ENCODE data around the gene FOXB1. TPM values are rescaled to one million over a fixed set of nuclear protein-coding genes. Genes with fewer than 3 reads are reported as not detected.

The FOXB1 gene
- total RNA-seq, 1 experiment from 2014 or later, result not detected

DNA sequence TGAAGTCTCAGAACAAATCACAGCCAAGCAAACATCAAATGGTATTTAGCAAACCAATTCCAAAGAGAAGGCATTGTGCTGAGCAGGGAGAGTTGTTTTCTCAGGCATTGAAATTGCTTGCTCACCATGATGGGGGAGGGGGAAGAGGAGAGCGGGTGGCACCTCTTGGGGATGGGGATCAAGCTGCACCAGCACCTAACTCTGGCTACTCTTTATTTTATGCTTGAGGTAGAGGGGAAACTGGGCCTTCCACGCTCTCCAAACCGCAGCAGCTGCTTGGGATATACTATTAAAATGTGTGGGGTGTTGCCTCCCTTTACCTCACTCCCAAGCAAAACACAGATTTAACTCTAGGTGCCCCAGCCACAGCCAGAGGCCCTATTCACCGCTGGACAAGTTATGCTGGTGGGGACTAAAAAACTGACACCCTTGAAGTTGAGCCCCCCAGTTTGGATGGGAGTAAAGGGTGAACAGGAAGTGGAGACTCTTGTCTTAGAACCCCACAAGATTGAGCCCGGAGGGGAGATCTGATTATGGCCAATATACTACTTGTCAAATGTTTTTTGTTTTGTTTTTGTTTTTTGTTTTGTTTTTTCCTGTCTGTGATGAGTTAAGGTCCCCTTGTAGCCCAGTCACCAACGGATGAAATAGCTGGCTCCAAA, 5.0 kb upstream of the FOXB1 start:
- no TSS peak for BruUV-seq (replicated peaks)
- Histone ChIP-seq H3K27ac (ENCODE audit: low read depth, low read length, poor library complexity, severe bottlenecking) (no peak overlapping the region), H3K36me3 (ENCODE audit: insufficient read depth, low read length, poor library complexity, severe bottlenecking) (no peaks in the 10 kb centered on the region), H3K27me3 (replicated peaks; ENCODE audit: insufficient read depth, low read depth, low read length, poor library complexity) (peaks cover 99% of the 10 kb centered on the region), H3K4me3 (ENCODE audit: low read depth, low read length, poor library complexity, severe bottlenecking) (no peak overlapping the region), H3K9me3 (ENCODE audit: low read depth, low read length, poor library complexity, severe bottlenecking) (no peaks in the 10 kb centered on the region), H3K4me1 (ENCODE audit: insufficient read depth, low read length, poor library complexity, severe bottlenecking) (peaks cover 6% of the 10 kb centered on the region)
- no peak for DNase-seq (ENCODE audit: low spot score)
- CTCF ChIA-PET, result no interaction called here
- intact Hi-C loops (cut with micrococcal nuclease; ENCODE audit: unreplicated experiment), result no loop called here
- POLR2A ChIA-PET (ENCODE audit: low non-redundant PET), result no interaction called here
- no peak for TF ChIP-seq EZH2 (IDR thresholded peaks at IDR 0.05; ENCODE audit: borderline replicate concordance, low read depth, low read length, poor library complexity, severe bottlenecking)
- TF ChIP-seq, protein P1, sequence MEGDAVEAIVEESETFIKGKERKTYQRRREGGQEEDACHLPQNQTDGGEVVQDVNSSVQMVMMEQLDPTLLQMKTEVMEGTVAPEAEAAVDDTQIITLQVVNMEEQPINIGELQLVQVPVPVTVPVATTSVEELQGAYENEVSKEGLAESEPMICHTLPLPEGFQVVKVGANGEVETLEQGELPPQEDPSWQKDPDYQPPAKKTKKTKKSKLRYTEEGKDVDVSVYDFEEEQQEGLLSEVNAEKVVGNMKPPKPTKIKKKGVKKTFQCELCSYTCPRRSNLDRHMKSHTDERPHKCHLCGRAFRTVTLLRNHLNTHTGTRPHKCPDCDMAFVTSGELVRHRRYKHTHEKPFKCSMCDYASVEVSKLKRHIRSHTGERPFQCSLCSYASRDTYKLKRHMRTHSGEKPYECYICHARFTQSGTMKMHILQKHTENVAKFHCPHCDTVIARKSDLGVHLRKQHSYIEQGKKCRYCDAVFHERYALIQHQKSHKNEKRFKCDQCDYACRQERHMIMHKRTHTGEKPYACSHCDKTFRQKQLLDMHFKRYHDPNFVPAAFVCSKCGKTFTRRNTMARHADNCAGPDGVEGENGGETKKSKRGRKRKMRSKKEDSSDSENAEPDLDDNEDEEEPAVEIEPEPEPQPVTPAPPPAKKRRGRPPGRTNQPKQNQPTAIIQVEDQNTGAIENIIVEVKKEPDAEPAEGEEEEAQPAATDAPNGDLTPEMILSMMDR (conservative IDR thresholded peaks at IDR 0.05; ENCODE audit: low read depth, low read length), result no peak

- H3K27ac ChIP-seq (ENCODE audit: low read depth, low read length, poor library complexity, severe bottlenecking), result no peak overlapping the region
- no TSS peak for BruUV-seq (replicated peaks)
- peaks cover 12% of the 10 kb centered on the region for H3K4me1 ChIP-seq (ENCODE audit: insufficient read depth, low read length, poor library complexity, severe bottlenecking)
- no peak for DNase-seq (ENCODE audit: low spot score)
- intact Hi-C loops (cut with micrococcal nuclease; ENCODE audit: unreplicated experiment), result loop anchor here (10.0 kb wide), 1 partner anchor 325 kb away; no protein-coding TSS in a partner anchor
- TF ChIP-seq, protein P1 (conservative IDR thresholded peaks at IDR 0.05; ENCODE audit: low read depth, low read length), result no peak
- peaks cover 99% of the 10 kb centered on the region for H3K27me3 ChIP-seq (replicated peaks; ENCODE audit: insufficient read depth, low read depth, low read length, poor library complexity)
- no peaks in the 10 kb centered on the region for H3K9me3 ChIP-seq (ENCODE audit: low read depth, low read length, poor library complexity, severe bottlenecking)
- CTCF ChIA-PET, result interaction anchor here (0.7 kb wide), 1 partner anchor 128 kb away, joined by 10 read pairs; no protein-coding TSS in a partner anchor
- no peak overlapping the region for H3K4me3 ChIP-seq (ENCODE audit: low read depth, low read length, poor library complexity, severe bottlenecking)
- no peaks in the 10 kb centered on the region for H3K36me3 ChIP-seq (ENCODE audit: insufficient read depth, low read length, poor library complexity, severe bottlenecking)
- POLR2A ChIA-PET (ENCODE audit: low non-redundant PET), result no interaction called here
These were observed 4.4 kb upstream of the FOXB1 start for GRCh38 chr15:59999612-60000112.

GRCh38 chr15:60000113-60000823, 3.8 kb upstream of the FOXB1 start:
- peak; percentile 92 for TF ChIP-seq EZH2 (IDR thresholded peaks at IDR 0.05; ENCODE audit: borderline replicate concordance, low read depth, low read length, poor library complexity, severe bottlenecking)
- TF ChIP-seq, protein P1 (conservative IDR thresholded peaks at IDR 0.05; ENCODE audit: low read depth, low read length), result no peak
- intact Hi-C loops (cut with micrococcal nuclease; ENCODE audit: unreplicated experiment), result loop anchor here (10.0 kb wide), 1 partner anchor 325 kb away; no protein-coding TSS in a partner anchor
- Histone ChIP-seq H3K4me1 (ENCODE audit: insufficient read depth, low read length, poor library complexity, severe bottlenecking) (peaks cover 18% of the 10 kb centered on the region), H3K4me3 (ENCODE audit: low read depth, low read length, poor library complexity, severe bottlenecking) (no peak overlapping the region), H3K27me3 (replicated peaks; ENCODE audit: insufficient read depth, low read depth, low read length, poor library complexity) (peaks cover 99% of the 10 kb centered on the region), H3K36me3 (ENCODE audit: insufficient read depth, low read length, poor library complexity, severe bottlenecking) (no peaks in the 10 kb centered on the region), H3K9me3 (ENCODE audit: low read depth, low read length, poor library complexity, severe bottlenecking) (no peaks in the 10 kb centered on the region), H3K27ac (ENCODE audit: low read depth, low read length, poor library complexity, severe bottlenecking) (no peak overlapping the region)
- POLR2A ChIA-PET (ENCODE audit: low non-redundant PET), result no interaction called here
- DNase-seq (ENCODE audit: low spot score), result no peak
- no TSS peak for BruUV-seq (replicated peaks)
- CTCF ChIA-PET, result interaction anchor here (0.7 kb wide), 1 partner anchor 128 kb away, joined by 10 read pairs; no protein-coding TSS in a partner anchor
